Measurements from ENCODE around the gene FASTK. TPM values are rescaled to one million over a fixed set of nuclear protein-coding genes. Genes with fewer than 3 reads are reported as not detected.
A peak's percentile ranks its signal among the peaks of the same experiment; 100 is the strongest.

Gene FASTK
- total and polyA plus RNA-seq, 12 donors, result 65.0 to 246 (median 77.1) TPM

DNA sequence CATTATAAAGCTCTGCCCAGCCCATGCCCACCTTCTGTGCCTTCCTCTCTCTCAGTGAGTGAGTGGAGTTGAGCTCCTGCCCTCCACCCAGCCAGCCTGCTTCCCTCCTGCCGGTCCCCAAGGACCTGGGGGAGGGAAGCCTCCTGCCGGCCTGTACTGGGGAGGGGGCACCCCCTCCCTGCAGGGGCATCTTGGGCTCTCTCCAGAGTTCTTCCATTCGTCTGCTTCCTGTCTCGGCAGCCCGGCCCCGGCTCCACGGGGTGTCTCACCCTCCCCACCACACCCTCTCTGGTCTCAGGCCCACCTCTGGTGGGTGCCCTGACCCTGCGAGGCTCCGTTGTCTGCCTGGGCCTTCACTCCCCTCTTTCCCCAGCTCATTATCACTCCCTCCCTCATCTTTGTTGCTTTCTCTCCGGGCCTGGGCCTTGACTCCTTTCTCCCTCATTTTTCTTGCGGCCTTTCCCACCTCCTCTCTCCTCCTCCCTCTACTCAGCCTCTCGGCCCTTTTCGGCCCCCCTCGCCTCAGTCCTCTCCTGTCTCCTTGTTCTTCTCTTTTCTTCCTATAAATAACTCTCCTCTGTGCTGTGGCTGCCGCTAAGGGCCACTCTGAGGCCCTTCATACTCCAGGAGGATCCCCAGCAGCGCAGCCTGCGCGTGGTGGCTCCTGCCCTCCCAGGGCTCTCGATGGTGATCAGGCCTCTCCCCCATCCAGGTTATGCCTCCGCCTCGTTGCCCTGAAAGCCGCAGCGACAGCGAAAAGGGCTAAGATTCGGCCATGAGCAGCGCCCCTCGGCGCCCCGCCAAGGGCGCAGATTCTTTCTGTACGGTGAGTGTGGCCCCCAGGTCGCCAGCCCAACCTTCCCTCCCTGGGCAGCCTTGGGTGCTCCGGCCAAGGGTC is 19.1 kb downstream of the FASTK start:
- Histone ChIP-seq H3K36me3 (peaks cover 0 to 34% (median 13%) of the 10 kb centered on the region in 9 donors), H3K27ac (peak overlapping the region in 5 of 10 donors; percentile 59 to 98 (median 97)), H3K4me1 (peaks cover 34 to 66% (median 55%) of the 10 kb centered on the region in 9 donors), H3K4me3 (peak overlapping the region in 7 of 10 donors; percentile 23 to 95 (median 91)), H3K27me3 (no peaks in the 10 kb centered on the region), H3K9me3 (no peaks in the 10 kb centered on the region)
- DNase-seq, result no peak
- intact Hi-C loops (cut with DNase I), result loop anchor here in 1 of 10 donors (2.0 kb wide), 1 partner anchor 17 kb away; no protein-coding TSS in a partner anchor
- no peak for TF ChIP-seq CTCF (IDR thresholded peaks at IDR 0.05)
- no peak for ATAC-seq
- WGBS, 2 donors, result 51 to 62% methylated on average over 33 of the region's 33 CpGs

DNA sequence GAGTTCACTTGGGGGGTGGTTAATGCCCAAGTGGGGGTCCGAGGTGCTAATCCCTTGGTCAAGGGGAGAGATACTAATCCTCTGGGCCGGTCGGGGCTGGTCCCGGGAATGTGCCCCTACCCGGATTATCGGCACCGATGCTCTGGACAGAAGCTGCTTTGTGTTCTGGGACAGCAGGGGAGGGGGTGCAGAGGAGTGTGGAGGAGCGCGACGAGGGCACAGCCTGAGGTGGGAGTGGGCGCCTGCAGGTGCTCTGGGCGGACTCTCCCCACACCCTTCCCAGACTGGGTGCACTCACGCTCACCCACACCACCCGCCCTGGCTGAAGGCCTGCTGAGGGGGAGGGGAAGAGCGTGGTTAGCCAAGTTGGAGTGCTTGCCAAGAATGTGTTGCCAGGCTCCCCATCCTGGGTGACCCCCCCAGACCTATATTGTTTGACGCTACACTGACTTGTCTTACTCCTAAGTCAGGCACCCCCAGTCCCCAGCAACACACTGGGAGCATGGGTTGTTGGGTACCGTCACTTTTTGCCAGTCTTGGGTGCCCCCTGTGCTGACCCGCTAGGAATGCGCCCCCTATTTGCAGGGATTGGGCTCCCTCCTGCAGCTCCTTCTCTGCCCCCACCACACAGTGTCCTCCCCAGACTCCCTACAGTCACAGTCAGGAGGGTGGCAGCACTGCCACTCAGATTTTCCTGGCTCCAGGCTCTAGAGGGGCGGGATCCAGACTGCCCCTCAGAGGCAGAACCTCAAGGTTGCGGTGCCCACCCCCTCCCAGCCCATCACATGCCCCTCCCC is 20.0 kb downstream of the FASTK start:
- DNase-seq, result no peak

GRCh38 chr7:151060113-151060415 is 20.5 kb downstream of the FASTK start:
- intact Hi-C loops (cut with DNase I), result loop anchor here in 1 of 10 donors (1.0 kb wide), 1 partner anchor 51 kb away; no protein-coding TSS in a partner anchor
- ATAC-seq, result no peak
- H3K27ac ChIP-seq, result peak overlapping the region; percentile 94 to 98 (median 97)

More for the DNA sequence above, 20.0 kb downstream of the FASTK start:
- no peaks in the 10 kb centered on the region for H3K9me3 ChIP-seq
- H3K4me3 ChIP-seq, result peak overlapping the region; percentile 70 to 95 (median 88)
- WGBS, 2 donors, result 5 to 14% methylated on average over 19 to 21 of the region's 21 CpGs
- ATAC-seq, result peak in 3 of 8 donors; percentile 2 to 10 (median 7)
- peaks cover 34 to 66% (median 55%) of the 10 kb centered on the region in 9 donors for H3K4me1 ChIP-seq
- H3K36me3 ChIP-seq, result peaks cover 0 to 25% (median 8%) of the 10 kb centered on the region in 9 donors
- H3K27me3 ChIP-seq, result no peaks in the 10 kb centered on the region
- H3K27ac ChIP-seq, result peak overlapping the region in 9 of 10 donors; percentile 94 to 98 (median 97)
- intact Hi-C loops (cut with DNase I), result loop anchor here in 1 of 10 donors (1.0 kb wide), 1 partner anchor 51 kb away; no protein-coding TSS in a partner anchor
- TF ChIP-seq CTCF (IDR thresholded peaks at IDR 0.05), result no peak

More at GRCh38 chr7:151060113-151060415, 20.5 kb downstream of the FASTK start:
- Histone ChIP-seq H3K4me1 (peaks cover 34 to 63% (median 55%) of the 10 kb centered on the region in 9 donors), H3K27me3 (no peaks in the 10 kb centered on the region), H3K4me3 (peak overlapping the region; percentile 70 to 95 (median 88)), H3K9me3 (no peaks in the 10 kb centered on the region), H3K36me3 (peaks cover 0 to 20% (median 8%) of the 10 kb centered on the region in 9 donors)
- WGBS, 2 donors, result 2 to 3% methylated on average over 15 to 17 of the region's 17 CpGs
- no peak for DNase-seq
- peak in 1 of 9 donors; percentile 36 for TF ChIP-seq CTCF (IDR thresholded peaks at IDR 0.05)
